ENCODE data around the gene PEX14. TPM values are rescaled to one million over a fixed set of nuclear protein-coding genes. Genes with fewer than 3 reads are reported as not detected.

Gene PEX14
- total RNA-seq, 2 experiments from 2014 or later, result 17.7 to 19.1 TPM

GRCh38 chr1:10662824-10663677, 188.3 kb downstream of the PEX14 start:
- Mint-ChIP-seq H3K9me3 (ENCODE audit: insufficient read depth) (no peaks in the 10 kb centered on the region), H3K27ac (no peak overlapping the region), H3K36me3 (ENCODE audit: low read depth) (no peaks in the 10 kb centered on the region), H3K27me3 (ENCODE audit: low read depth) (no peaks in the 10 kb centered on the region), H3K4me1 (ENCODE audit: low read depth) (no peaks in the 10 kb centered on the region), H3K4me3 (no peak overlapping the region)
- POLR2A ChIA-PET, result no interaction called here
- CTCF ChIA-PET, result no interaction called here
- DNase-seq, result no peak
- ATAC-seq, result no peak

- no peak for ATAC-seq
- H3K9me3 Mint-ChIP-seq (ENCODE audit: insufficient read depth), result no peaks in the 10 kb centered on the region
- H3K27me3 Mint-ChIP-seq (ENCODE audit: low read depth), result no peaks in the 10 kb centered on the region
- DNase-seq, result no peak
- H3K4me3 Mint-ChIP-seq, result no peak overlapping the region
- H3K4me1 Mint-ChIP-seq (ENCODE audit: low read depth), result no peaks in the 10 kb centered on the region
- H3K36me3 Mint-ChIP-seq (ENCODE audit: low read depth), result no peaks in the 10 kb centered on the region
- ChIA-PET CTCF (no interaction called here), POLR2A (no interaction called here)
- H3K27ac Mint-ChIP-seq, result no peak overlapping the region
These were observed 188.9 kb downstream of the PEX14 start for GRCh38 chr1:10663678-10664035.

- Mint-ChIP-seq H3K36me3 (ENCODE audit: low read depth) (no peaks in the 10 kb centered on the region), H3K9me3 (ENCODE audit: insufficient read depth) (no peaks in the 10 kb centered on the region), H3K4me1 (ENCODE audit: low read depth) (no peaks in the 10 kb centered on the region), H3K27me3 (ENCODE audit: low read depth) (no peaks in the 10 kb centered on the region), H3K27ac (no peak overlapping the region), H3K4me3 (no peak overlapping the region)
- DNase-seq (no peak), ATAC-seq (no peak)
- CTCF ChIA-PET, result no interaction called here
- POLR2A ChIA-PET, result no interaction called here
These were observed 189.5 kb downstream of the PEX14 start for GRCh38 chr1:10664251-10664650.

- no peak for DNase-seq
- no peak for ATAC-seq
- no peak overlapping the region for H3K27ac Mint-ChIP-seq
- no peaks in the 10 kb centered on the region for H3K27me3 Mint-ChIP-seq (ENCODE audit: low read depth)
- no peaks in the 10 kb centered on the region for H3K36me3 Mint-ChIP-seq (ENCODE audit: low read depth)
- CTCF ChIA-PET, result no interaction called here
- no peaks in the 10 kb centered on the region for H3K9me3 Mint-ChIP-seq (ENCODE audit: insufficient read depth)
- no peak overlapping the region for H3K4me3 Mint-ChIP-seq
- POLR2A ChIA-PET, result no interaction called here
- no peaks in the 10 kb centered on the region for H3K4me1 Mint-ChIP-seq (ENCODE audit: low read depth)
These were observed 190.5 kb downstream of the PEX14 start for GRCh38 chr1:10665226-10665625.

GRCh38 chr1:10665930-10666850, 191.4 kb downstream of the PEX14 start:
- no peaks in the 10 kb centered on the region for H3K4me1 Mint-ChIP-seq (ENCODE audit: low read depth)
- ChIA-PET CTCF (no interaction called here), POLR2A (no interaction called here)
- no peak for DNase-seq
- no peak overlapping the region for H3K27ac Mint-ChIP-seq
- no peak overlapping the region for H3K4me3 Mint-ChIP-seq
- ATAC-seq, result no peak
- no peaks in the 10 kb centered on the region for H3K36me3 Mint-ChIP-seq (ENCODE audit: low read depth)
- no peaks in the 10 kb centered on the region for H3K9me3 Mint-ChIP-seq (ENCODE audit: insufficient read depth)
- no peaks in the 10 kb centered on the region for H3K27me3 Mint-ChIP-seq (ENCODE audit: low read depth)

GRCh38 chr1:10667861-10668761, 193.4 kb downstream of the PEX14 start:
- H3K27ac Mint-ChIP-seq, result no peak overlapping the region
- ChIA-PET POLR2A (no interaction called here), CTCF (no interaction called here)
- no peak overlapping the region for H3K4me3 Mint-ChIP-seq
- ATAC-seq, result no peak
- no peaks in the 10 kb centered on the region for H3K27me3 Mint-ChIP-seq (ENCODE audit: low read depth)
- no peak for DNase-seq
- H3K9me3 Mint-ChIP-seq (ENCODE audit: insufficient read depth), result no peaks in the 10 kb centered on the region
- no peaks in the 10 kb centered on the region for H3K4me1 Mint-ChIP-seq (ENCODE audit: low read depth)
- H3K36me3 Mint-ChIP-seq (ENCODE audit: low read depth), result no peaks in the 10 kb centered on the region

- POLR2A ChIA-PET, result no interaction called here
- H3K9me3 Mint-ChIP-seq (ENCODE audit: insufficient read depth), result no peaks in the 10 kb centered on the region
- H3K27ac Mint-ChIP-seq, result no peak overlapping the region
These were observed 194.8 kb downstream of the PEX14 start for GRCh38 chr1:10669570-10669969.

GRCh38 chr1:10670190-10670589, 195.4 kb downstream of the PEX14 start:
- ChIA-PET POLR2A (interaction anchor here (0.6 kb wide), 1 partner anchor 48 kb away, joined by 3 read pairs; no protein-coding TSS in a partner anchor), CTCF (no interaction called here)
- Mint-ChIP-seq H3K27ac (no peak overlapping the region), H3K4me3 (no peak overlapping the region), H3K9me3 (ENCODE audit: insufficient read depth) (no peaks in the 10 kb centered on the region), H3K4me1 (ENCODE audit: low read depth) (no peaks in the 10 kb centered on the region), H3K36me3 (ENCODE audit: low read depth) (no peaks in the 10 kb centered on the region), H3K27me3 (ENCODE audit: low read depth) (no peaks in the 10 kb centered on the region)
- ATAC-seq (no peak), DNase-seq (no peak)

More at GRCh38 chr1:10669570-10669969, 194.8 kb downstream of the PEX14 start:
- H3K4me3 Mint-ChIP-seq, result no peak overlapping the region
- DNase-seq (no peak), ATAC-seq (no peak)
- no peaks in the 10 kb centered on the region for H3K4me1 Mint-ChIP-seq (ENCODE audit: low read depth)
- H3K27me3 Mint-ChIP-seq (ENCODE audit: low read depth), result no peaks in the 10 kb centered on the region
- no peaks in the 10 kb centered on the region for H3K36me3 Mint-ChIP-seq (ENCODE audit: low read depth)
- CTCF ChIA-PET, result no interaction called here

GRCh38 chr1:10671090-10671489, 196.3 kb downstream of the PEX14 start:
- no peaks in the 10 kb centered on the region for H3K36me3 Mint-ChIP-seq (ENCODE audit: low read depth)
- no peak for ATAC-seq
- H3K9me3 Mint-ChIP-seq (ENCODE audit: insufficient read depth), result no peaks in the 10 kb centered on the region
- no peaks in the 10 kb centered on the region for H3K4me1 Mint-ChIP-seq (ENCODE audit: low read depth)
- no peaks in the 10 kb centered on the region for H3K27me3 Mint-ChIP-seq (ENCODE audit: low read depth)
- DNase-seq, result no peak
- no peak overlapping the region for H3K4me3 Mint-ChIP-seq
- ChIA-PET POLR2A (no interaction called here), CTCF (no interaction called here)
- H3K27ac Mint-ChIP-seq, result no peak overlapping the region

GRCh38 chr1:10671622-10672342, 197.0 kb downstream of the PEX14 start:
- H3K4me3 Mint-ChIP-seq, result no peak overlapping the region
- no peaks in the 10 kb centered on the region for H3K9me3 Mint-ChIP-seq (ENCODE audit: insufficient read depth)
- POLR2A ChIA-PET, result no interaction called here
- H3K36me3 Mint-ChIP-seq (ENCODE audit: low read depth), result no peaks in the 10 kb centered on the region
- DNase-seq (no peak), ATAC-seq (no peak)
- H3K4me1 Mint-ChIP-seq (ENCODE audit: low read depth), result no peaks in the 10 kb centered on the region
- H3K27ac Mint-ChIP-seq, result no peak overlapping the region
- H3K27me3 Mint-ChIP-seq (ENCODE audit: low read depth), result no peaks in the 10 kb centered on the region
- CTCF ChIA-PET, result no interaction called here

- DNase-seq, result no peak
- H3K36me3 Mint-ChIP-seq (ENCODE audit: low read depth), result no peaks in the 10 kb centered on the region
- no peak overlapping the region for H3K27ac Mint-ChIP-seq
- H3K9me3 Mint-ChIP-seq (ENCODE audit: insufficient read depth), result no peaks in the 10 kb centered on the region
- CTCF ChIA-PET, result no interaction called here
- H3K4me1 Mint-ChIP-seq (ENCODE audit: low read depth), result no peaks in the 10 kb centered on the region
- H3K4me3 Mint-ChIP-seq, result no peak overlapping the region
- POLR2A ChIA-PET, result no interaction called here
- H3K27me3 Mint-ChIP-seq (ENCODE audit: low read depth), result no peaks in the 10 kb centered on the region
- ATAC-seq, result no peak
These were observed 197.7 kb downstream of the PEX14 start for GRCh38 chr1:10672343-10673050.

All from activated CD8-positive, alpha-beta T cell treated with anti-CD3 and anti-CD28 coated beads, Interleukin-2, amount 10 ng/mL, durations not matched to agents 7 days and 5 days (primary cell).